ENCODE measurements around the gene GMDS. TPM values are rescaled to one million over a fixed set of nuclear protein-coding genes. Genes with fewer than 3 reads are reported as not detected.

The GMDS gene
- total RNA-seq, 1 experiment from 2014 or later: 27.6 TPM

DNA sequence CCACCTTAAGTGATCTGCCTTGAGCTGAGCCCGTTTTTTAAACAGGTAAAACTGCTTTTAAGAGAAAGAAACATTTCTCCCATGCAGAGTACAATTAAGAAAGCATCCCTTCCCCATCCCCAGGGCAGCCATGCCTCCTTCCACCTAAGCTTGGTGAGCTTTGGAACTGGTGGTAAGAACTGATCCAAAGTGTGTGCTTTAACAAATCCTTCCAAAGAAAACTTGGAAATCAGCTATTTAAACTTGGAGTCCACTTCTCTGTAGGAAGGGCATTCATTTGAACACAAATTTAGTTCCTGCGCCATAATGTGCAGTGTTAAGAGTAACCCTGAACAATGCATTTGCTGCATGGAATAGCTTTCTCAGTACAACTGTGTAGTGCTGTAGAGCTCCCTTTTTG is 17.0 kb downstream of the GMDS start:
- H3K14ac ChIP-seq (ENCODE audit: insufficient read depth, low read length): no peak overlapping the region
- H2AFZ ChIP-seq (ENCODE audit: low read length): no peak overlapping the region
- no peaks in the 10 kb centered on the region for H3K9me3 ChIP-seq (ENCODE audit: control insufficient read depth, low read depth, low read length)
- H3K9ac ChIP-seq (ENCODE audit: extremely low read depth, insufficient read length, low read length): no peak overlapping the region
- no peaks in the 10 kb centered on the region for H3K23me2 ChIP-seq (ENCODE audit: insufficient read length, low read depth, low read length, poor library complexity, severe bottlenecking)
- H2BK15ac ChIP-seq (ENCODE audit: low read depth, low read length): no peak overlapping the region
- Mint-ChIP-seq H3K36me3 (ENCODE audit: insufficient read depth in 1 of 3, low read depth in 3 of 3) (no peaks in the 10 kb centered on the region; a peak in 1 of 7 replicates), H3K27me3 (ENCODE audit: low read depth) (no peaks in the 10 kb centered on the region), H3K4me3 (no peak overlapping the region), H3K9me3 (no peaks in the 10 kb centered on the region), H3K27ac (peak overlapping the region in 2 of 3 experiments; percentile 38 to 77; a peak in 1 of 7 replicates), H3K4me1 (peaks cover 36% of the 10 kb centered on the region in 2 experiments)
- H3K4ac ChIP-seq (ENCODE audit: low read depth, low read length): no peak overlapping the region
- no peak overlapping the region for H4K5ac ChIP-seq (ENCODE audit: insufficient read length, low read depth, low read length)
- 0 out of 2 replicates have a peak, but pooled peaks cover 3% of the 10 kb centered on the region for H3K4me1 ChIP-seq (ENCODE audit: insufficient read depth, low read length)
- H2BK20ac ChIP-seq (ENCODE audit: low read depth, low read length, poor library complexity, severe bottlenecking): no peak overlapping the region
- H3T11ph ChIP-seq (ENCODE audit: low read length): no peak overlapping the region
- H3K79me2 ChIP-seq (ENCODE audit: insufficient read depth, low read length): no peaks in the 10 kb centered on the region; the same call in 1 of the 2 replicates
- no peak for DNase-seq
- no peak overlapping the region for H3K4me2 ChIP-seq (ENCODE audit: insufficient read depth, insufficient read length, low read length)
- WGBS (ENCODE audit: extremely low coverage, insufficient read length, low lambda C conversion rate): no CpG with 5 or more reads among the region's 2 CpGs
- H2AK5ac ChIP-seq (ENCODE audit: insufficient read length, low read length): no peak overlapping the region
- TF ChIP-seq, protein P1, sequence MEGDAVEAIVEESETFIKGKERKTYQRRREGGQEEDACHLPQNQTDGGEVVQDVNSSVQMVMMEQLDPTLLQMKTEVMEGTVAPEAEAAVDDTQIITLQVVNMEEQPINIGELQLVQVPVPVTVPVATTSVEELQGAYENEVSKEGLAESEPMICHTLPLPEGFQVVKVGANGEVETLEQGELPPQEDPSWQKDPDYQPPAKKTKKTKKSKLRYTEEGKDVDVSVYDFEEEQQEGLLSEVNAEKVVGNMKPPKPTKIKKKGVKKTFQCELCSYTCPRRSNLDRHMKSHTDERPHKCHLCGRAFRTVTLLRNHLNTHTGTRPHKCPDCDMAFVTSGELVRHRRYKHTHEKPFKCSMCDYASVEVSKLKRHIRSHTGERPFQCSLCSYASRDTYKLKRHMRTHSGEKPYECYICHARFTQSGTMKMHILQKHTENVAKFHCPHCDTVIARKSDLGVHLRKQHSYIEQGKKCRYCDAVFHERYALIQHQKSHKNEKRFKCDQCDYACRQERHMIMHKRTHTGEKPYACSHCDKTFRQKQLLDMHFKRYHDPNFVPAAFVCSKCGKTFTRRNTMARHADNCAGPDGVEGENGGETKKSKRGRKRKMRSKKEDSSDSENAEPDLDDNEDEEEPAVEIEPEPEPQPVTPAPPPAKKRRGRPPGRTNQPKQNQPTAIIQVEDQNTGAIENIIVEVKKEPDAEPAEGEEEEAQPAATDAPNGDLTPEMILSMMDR (conservative IDR thresholded peaks at IDR 0.05): no peak
- H3K27ac ChIP-seq (ENCODE audit: insufficient read length, low read depth, low read length): no peak overlapping the region
- peaks cover 4% of the 10 kb centered on the region for H3K79me1 ChIP-seq (ENCODE audit: insufficient read depth, low read depth, low read length, poor library complexity, severe bottlenecking)
- no peak overlapping the region for H3K23ac ChIP-seq (ENCODE audit: insufficient read length, low read depth, low read length)
- H4K20me1 ChIP-seq (ENCODE audit: control insufficient read depth, insufficient read depth, insufficient read length): no peaks in the 10 kb centered on the region
- H2BK120ac ChIP-seq (ENCODE audit: low read depth, low read length, poor library complexity, severe bottlenecking): no peak overlapping the region
- H2BK5ac ChIP-seq (ENCODE audit: insufficient read length, low read length): no peak overlapping the region
- H4K8ac ChIP-seq (replicated peaks; ENCODE audit: insufficient read length, low read depth, low read length): no peak overlapping the region
- H3K18ac ChIP-seq (ENCODE audit: insufficient read length, low read depth, low read length): no peak overlapping the region
- H3K27me3 ChIP-seq (ENCODE audit: insufficient read depth, low read length): no peaks in the 10 kb centered on the region
- H4K91ac ChIP-seq (ENCODE audit: insufficient read length, low read depth, low read length): no peak overlapping the region
- no peak overlapping the region for H2BK12ac ChIP-seq (ENCODE audit: insufficient read length, low read depth, low read length)
- no peak overlapping the region for H3K56ac ChIP-seq (ENCODE audit: insufficient read length, low read depth, low read length)
